Chondrocyte (in vitro differentiated cells): ENCODE data around the gene FAM107B. TPM values are rescaled to one million over a fixed set of nuclear protein-coding genes. Genes with fewer than 3 reads are reported as not detected.

Experiments
- DNase-seq: peaks from one replicate; pipeline ENCODE4 v3.0.0; 2021; ENCODE audit warnings: mixed read lengths, low spot score
- H3K27ac Mint-ChIP-seq: one replicate; pipeline ENCODE4 v1.8.0; 2021; ENCODE audit warnings: mild to moderate bottlenecking, moderate library complexity, mixed read lengths; ENCODE audit not compliant: unreplicated experiment
- H3K27me3 Mint-ChIP-seq: 2 replicates; pipeline ENCODE4 v1.8.0; 2021; ENCODE audit warnings: low read depth, mixed read lengths
- H3K36me3 Mint-ChIP-seq: 2 replicates; pipeline ENCODE4 v1.8.0; 2021; ENCODE audit warnings: low read depth, mixed read lengths
- H3K4me1 Mint-ChIP-seq: 2 replicates; pipeline ENCODE4 v1.8.0; 2021; ENCODE audit warnings: low read depth, mild to moderate bottlenecking, mixed read lengths
- H3K4me3 Mint-ChIP-seq: one replicate; pipeline ENCODE4 v1.8.0; 2021; ENCODE audit warnings: mild to moderate bottlenecking, moderate library complexity, mixed read lengths; ENCODE audit not compliant: unreplicated experiment
- H3K9me3 Mint-ChIP-seq: 2 replicates; pipeline ENCODE4 v1.8.0; 2021; ENCODE audit warnings: low read depth, mixed read lengths
- total RNA-seq: library from RNA; stranded (reverse); gene quantifications from 3 replicates; pipeline ENCODE4 v1.2.1, GENCODE V29; 2021
- TF ChIP-seq, protein P1 (sequence below): fragments of 200-600 bp; sonication (generic); IDR thresholded peaks from 2 replicates; pipeline ENCODE4 v1.5.0; 2021; ENCODE audit warnings: antibody characterized with exemption, mild to moderate bottlenecking, moderate library complexity

FAM107B gene
- total RNA-seq, 1 donor from 2014 or later = 29.1 TPM

DNA sequence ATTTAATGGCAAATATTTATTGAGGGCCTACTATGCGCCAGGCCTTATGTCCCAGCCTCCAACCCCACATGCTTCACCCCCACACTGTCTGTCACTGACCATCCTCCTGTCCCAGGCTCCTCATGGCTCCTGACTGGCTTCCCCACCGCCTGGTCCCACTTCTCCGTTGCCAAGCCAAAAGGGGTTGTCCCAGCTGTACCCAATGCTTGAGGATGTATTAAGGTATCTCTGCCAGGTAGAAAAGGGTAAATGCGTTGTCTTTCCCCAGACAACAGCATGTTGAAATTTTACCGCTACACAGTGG lies 275.1 kb downstream of the FAM107B start:
- H3K27me3 Mint-ChIP-seq = no peaks in the 10 kb centered on the region

DNA sequence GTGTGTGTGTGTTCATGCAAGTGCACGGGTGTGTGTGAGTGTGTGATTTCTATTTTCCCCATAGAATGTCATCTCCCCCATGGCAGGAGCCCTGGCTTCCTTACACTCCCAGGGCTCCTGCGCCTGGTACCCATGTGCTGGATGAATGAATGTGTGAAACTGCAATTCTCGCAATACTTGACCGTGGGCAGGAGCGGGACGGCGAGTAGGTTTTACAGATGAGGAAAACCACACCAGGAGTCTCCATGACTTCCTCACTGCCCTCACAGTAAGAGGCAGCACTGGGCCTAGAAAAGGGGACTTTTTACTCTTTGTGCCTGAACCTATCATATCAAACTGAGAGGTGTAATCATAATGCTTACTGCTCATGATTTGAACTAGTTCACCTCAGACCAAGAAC lies 276.4 kb downstream of the FAM107B start:
- no peak for DNase-seq
- Mint-ChIP-seq H3K4me3 (no peak overlapping the region), H3K9me3 (no peaks in the 10 kb centered on the region), H3K27ac (no peak overlapping the region), H3K27me3 (no peaks in the 10 kb centered on the region), H3K36me3 (no peaks in the 10 kb centered on the region), H3K4me1 (peaks cover 13% of the 10 kb centered on the region)
- TF ChIP-seq, protein P1, sequence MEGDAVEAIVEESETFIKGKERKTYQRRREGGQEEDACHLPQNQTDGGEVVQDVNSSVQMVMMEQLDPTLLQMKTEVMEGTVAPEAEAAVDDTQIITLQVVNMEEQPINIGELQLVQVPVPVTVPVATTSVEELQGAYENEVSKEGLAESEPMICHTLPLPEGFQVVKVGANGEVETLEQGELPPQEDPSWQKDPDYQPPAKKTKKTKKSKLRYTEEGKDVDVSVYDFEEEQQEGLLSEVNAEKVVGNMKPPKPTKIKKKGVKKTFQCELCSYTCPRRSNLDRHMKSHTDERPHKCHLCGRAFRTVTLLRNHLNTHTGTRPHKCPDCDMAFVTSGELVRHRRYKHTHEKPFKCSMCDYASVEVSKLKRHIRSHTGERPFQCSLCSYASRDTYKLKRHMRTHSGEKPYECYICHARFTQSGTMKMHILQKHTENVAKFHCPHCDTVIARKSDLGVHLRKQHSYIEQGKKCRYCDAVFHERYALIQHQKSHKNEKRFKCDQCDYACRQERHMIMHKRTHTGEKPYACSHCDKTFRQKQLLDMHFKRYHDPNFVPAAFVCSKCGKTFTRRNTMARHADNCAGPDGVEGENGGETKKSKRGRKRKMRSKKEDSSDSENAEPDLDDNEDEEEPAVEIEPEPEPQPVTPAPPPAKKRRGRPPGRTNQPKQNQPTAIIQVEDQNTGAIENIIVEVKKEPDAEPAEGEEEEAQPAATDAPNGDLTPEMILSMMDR = no peak

More for the DNA sequence above, 275.1 kb downstream of the FAM107B start:
- no peak for DNase-seq
- no peak overlapping the region for H3K27ac Mint-ChIP-seq
- TF ChIP-seq, protein P1 = no peak
- peaks cover 13% of the 10 kb centered on the region for H3K4me1 Mint-ChIP-seq
- no peaks in the 10 kb centered on the region for H3K9me3 Mint-ChIP-seq
- no peaks in the 10 kb centered on the region for H3K36me3 Mint-ChIP-seq
- H3K4me3 Mint-ChIP-seq = no peak overlapping the region

DNA sequence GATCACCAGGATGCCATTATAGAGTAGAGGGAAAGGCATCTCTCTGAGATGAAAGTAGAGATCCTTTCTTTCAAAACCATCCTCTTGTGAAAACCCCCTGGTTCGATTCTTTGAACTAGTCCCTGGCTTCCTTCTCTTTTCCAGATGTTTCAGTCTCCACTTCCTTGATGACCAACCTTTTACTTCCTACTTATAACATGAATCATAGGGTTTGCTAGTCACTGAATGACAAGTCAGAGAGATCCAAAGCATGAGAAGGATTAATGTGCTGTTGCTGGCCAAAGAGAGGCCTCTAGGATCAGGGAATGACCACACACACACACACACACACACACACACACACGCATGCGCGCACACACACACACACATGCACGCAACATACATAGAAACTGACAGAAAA lies 282.9 kb downstream of the FAM107B start:
- peaks cover 3% of the 10 kb centered on the region for H3K9me3 Mint-ChIP-seq
- no peak overlapping the region for H3K27ac Mint-ChIP-seq
- DNase-seq = no peak
- no peaks in the 10 kb centered on the region for H3K27me3 Mint-ChIP-seq
- H3K4me1 Mint-ChIP-seq = peaks cover 28% of the 10 kb centered on the region
- H3K4me3 Mint-ChIP-seq = no peak overlapping the region
- TF ChIP-seq, protein P1 = no peak
- H3K36me3 Mint-ChIP-seq = no peaks in the 10 kb centered on the region

DNA sequence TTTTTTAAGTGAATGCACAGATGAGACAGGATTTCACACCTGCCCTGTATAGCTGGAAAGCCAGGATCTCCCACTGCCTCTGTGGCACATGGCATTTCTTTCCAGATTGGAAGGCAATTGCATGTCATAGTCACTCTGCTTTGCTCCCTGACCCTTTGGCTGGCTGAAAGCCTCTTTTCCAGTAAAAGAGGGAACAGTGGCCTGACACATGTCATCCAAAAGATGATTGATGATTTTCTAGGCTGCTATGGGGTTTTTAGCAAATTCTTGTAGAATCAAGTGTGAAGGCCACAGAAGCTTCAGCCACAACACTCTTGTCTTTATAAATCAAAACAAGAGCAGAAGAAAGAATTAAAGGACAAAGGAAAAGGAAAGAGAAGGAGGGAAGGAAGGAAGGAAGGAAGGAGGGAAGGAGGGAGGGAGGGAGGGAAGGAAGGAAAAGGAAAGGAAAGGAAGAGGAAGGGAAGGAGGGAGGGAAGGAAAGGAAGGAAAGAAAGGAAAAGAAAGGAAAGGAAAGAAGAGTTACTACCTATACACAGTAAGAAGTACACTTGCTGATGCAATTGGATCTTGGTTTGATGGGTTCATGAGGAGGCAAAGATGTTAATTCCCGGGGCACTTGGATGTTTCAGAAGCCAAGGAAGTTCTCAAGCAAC lies 285.0 kb downstream of the FAM107B start:
- H3K4me1 Mint-ChIP-seq = peaks cover 31% of the 10 kb centered on the region
- DNase-seq = no peak
- no peaks in the 10 kb centered on the region for H3K36me3 Mint-ChIP-seq
- H3K9me3 Mint-ChIP-seq = peaks cover 3% of the 10 kb centered on the region
- no peaks in the 10 kb centered on the region for H3K27me3 Mint-ChIP-seq
- H3K4me3 Mint-ChIP-seq = no peak overlapping the region
- no peak overlapping the region for H3K27ac Mint-ChIP-seq
- TF ChIP-seq, protein P1 = no peak

DNA sequence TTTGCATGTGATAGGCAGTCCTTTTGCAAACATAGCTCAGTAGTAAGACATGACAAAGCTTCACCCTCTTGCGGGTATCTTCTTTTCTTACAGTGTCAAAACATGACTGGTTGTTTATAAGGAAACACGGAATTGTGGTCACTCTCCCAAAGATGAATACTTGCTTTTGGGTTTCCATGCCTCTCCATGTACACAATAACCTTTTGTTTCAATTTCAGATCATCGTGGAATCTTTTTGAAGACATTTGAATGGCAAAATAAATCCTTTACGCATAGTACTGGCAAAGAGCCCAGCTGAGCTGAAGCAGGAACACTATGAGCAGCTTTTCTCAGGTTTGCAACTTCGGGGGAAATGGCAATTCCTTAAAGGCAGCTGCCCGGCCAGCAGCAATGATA lies 287.2 kb downstream of the FAM107B start:
- Mint-ChIP-seq H3K4me3 (no peak overlapping the region), H3K4me1 (peaks cover 31% of the 10 kb centered on the region), H3K27ac (no peak overlapping the region), H3K27me3 (no peaks in the 10 kb centered on the region), H3K36me3 (no peaks in the 10 kb centered on the region), H3K9me3 (peaks cover 3% of the 10 kb centered on the region)
- DNase-seq = no peak
- TF ChIP-seq, protein P1 = no peak
